HG02973 (cell line): ENCODE measurements around the gene POU4F3.

Experiments
- ATAC-seq: cut with Tn5 transposase; IDR thresholded peaks from one replicate; pipeline ENCODE4 v1.9.1; 2021; ENCODE audit warnings: moderate library complexity; ENCODE audit not compliant: unreplicated experiment

Gene POU4F3

DNA sequence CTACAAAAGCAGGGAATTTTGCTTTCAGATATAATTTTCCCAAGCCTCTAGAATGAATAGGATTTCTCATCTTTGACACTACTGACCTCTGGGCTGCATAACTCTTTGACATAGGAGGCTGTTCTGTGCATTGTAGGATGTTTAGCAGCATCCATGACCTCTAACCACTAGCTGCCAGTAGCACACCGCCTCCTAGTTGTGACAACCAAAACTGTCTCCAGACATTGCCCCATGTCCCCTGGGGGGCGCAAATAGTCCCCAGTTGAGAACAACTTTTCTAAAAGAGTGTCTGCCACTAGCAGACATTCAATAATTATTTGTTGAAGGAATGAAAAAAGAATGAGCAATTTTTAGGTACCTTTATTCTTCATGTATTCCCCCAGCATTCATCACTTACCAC, 51.8 kb downstream of the POU4F3 start:
- no peak for ATAC-seq
